ENCODE data around the gene PPP1R3E.
A peak's percentile ranks its signal among the peaks of the same experiment; 100 is the strongest.
"Not testable (repeated sequence)": the region's sequence is repeated elsewhere in the genome, so short reads cannot be mapped to it uniquely, and the experiment has no call there.

PPP1R3E gene

GRCh38 chr14:23297611-23298277 lies 4.9 kb downstream of the PPP1R3E start:
- no peak for DNase-seq (ENCODE audit: low spot score)

- no peak for DNase-seq (ENCODE audit: low spot score)
These were observed 5.6 kb downstream of the PPP1R3E start for GRCh38 chr14:23297096-23297495.

DNA sequence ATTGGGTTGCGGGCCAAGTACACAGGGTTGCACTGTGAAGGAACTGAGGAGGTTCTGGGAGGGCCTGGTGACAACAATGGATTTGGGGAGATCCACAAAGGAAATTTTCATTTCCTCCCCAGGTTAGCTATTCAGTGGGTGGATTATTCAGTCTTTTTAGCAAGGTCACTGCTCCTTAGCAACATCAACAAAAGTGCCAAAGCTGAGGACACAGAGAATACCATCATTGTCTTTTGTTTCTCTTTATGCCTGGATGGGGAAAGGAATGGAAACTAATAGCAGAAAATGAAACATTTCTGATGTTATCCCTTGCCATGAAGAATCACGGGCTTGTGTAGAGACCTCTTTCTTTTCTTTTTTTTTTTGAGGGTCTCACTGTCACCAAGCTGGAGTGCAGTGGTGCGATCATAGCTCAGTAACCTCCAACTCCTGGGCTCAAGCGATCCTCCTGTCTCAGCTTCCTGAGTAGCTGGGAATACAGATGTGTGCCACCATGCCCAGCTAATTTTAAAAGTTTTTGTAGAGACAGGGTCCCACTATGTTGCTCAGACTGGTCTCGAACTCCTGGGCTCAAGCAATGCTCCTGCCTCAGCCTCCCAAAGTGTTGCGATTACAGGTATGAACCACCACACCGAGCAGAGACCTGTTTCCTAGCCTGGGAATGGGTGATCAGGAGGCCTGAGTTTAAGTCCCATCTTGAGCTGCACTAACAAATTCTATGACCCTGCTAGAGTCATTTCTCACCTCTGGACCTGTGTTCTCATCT lies 6.5 kb downstream of the PPP1R3E start:
- no peak for DNase-seq (ENCODE audit: low spot score)

GRCh38 chr14:23294734-23295561 lies 7.7 kb downstream of the PPP1R3E start:
- peak; percentile 67 for DNase-seq (ENCODE audit: low spot score)

- DNase-seq (ENCODE audit: low spot score): no peak
These were observed 15.7 kb downstream of the PPP1R3E start for GRCh38 chr14:23286902-23287479.

DNA sequence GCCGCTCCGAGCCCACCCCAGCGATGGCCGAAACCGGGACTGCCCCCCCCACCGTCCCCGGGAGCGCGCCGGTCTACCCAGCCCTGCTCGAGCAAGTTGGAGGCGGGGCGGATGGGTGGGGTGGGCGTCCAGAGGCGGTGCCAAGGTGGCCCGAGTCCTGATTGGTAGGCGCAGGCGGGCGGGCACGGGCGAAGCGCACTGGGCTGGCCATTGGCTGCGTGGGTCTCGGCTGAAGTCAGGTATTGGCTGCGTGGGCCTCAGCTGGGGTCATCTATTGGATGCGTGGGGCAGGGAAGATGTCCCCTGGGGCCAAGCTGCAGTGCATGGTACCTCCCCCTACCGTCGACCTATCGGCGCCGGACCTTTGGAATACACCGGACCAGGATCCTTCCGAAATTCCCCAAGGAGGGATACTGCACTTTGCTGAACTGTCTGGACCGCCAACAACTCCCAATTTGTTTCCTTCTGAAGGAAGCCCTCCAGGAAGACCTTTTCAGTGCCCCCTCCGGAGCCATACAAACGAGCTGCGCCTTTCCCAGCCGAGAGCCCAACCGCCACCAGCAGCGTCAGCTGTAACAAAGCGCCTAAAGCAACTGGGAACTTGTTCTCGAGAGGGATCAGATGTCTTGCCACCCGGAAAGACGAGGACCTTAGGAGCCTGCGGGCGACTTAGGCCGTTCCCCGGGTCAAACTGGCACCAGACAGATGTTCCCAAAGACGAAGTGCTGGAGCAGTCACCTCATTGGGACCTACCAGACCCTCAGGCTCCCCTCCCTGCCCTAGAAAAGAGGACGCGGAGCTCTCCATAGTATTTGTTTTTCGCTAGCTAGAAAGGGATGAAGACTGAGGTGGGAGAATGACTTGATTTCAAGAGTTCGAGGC lies 16.4 kb downstream of the PPP1R3E start, which contains the start of gene HOMEZ:
Gene HOMEZ (minus strand): TSS at position 113 of the 882 bp plus-strand sequence. CDS start 180 bp downstream, outside the sequence.
- peak; percentile 97 for DNase-seq (ENCODE audit: low spot score)

- DNase-seq (ENCODE audit: low spot score): peak; percentile 12
These were observed 17.1 kb downstream of the PPP1R3E start for GRCh38 chr14:23285530-23286019.

DNA sequence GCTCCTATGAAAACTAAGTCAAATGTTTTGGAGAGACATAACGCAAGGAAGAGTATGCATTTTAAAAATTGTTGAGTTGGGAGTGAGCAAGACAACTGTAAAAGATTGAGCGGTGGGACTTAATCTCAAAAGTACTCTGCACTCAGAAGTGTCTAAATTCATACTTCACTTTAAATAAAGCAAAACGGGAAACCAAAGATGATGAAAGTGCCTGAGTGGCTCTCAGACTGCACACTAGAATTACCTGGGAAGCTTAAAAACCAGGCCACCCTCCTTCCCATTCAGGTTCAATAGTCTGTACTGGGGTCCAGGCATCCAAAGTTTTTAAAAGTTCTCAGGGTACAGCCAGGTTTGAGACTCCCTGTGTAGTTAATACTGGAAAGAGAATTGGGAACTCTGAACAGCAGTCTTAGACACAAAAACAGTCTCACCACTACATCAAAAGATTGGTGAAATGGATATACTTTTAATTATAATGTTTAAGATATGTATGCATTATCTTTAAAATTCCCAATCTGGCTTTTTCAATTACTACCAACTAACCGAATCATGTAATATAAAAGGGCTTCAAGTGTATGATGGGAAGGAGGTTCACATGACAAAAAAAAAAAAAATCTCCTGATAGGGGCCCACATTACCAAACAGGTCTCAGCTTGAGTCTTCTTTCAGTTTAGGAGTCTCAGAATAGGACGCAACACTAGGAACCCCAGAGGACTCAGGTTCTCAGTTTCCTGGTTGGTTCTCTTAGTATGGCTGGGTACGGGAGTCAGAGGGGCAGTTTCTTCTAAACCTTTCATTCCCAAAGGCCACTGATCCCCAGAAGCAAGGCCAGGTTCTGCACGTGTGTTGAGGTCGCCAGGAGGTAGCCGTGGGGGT lies 17.8 kb downstream of the PPP1R3E start:
- peak; percentile 8 for DNase-seq (ENCODE audit: low spot score)

DNA sequence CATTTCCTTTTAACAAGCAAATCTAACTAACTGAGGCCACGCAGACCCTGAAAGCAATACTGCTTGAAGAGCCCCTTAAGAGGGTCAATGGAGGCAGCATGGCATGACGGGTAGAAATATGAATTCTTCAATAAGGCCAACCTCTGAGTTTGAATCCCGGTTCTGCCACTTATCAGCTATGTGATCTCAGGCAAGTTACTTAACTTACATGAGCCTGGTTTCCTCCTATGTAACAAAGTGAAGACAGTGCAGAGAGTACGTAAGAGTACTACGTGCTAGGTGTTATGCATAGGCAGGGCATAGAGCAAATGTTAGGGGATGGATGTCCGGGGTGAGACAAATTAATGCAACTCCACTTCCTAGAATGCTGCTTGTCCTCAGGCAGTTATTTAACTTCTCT lies 21.4 kb downstream of the PPP1R3E start:
- no peak for DNase-seq (ENCODE audit: low spot score)

- not testable (repeated sequence) for DNase-seq (ENCODE audit: low spot score)
These were observed 24.7 kb downstream of the PPP1R3E start for GRCh38 chr14:23277928-23278327.

DNA sequence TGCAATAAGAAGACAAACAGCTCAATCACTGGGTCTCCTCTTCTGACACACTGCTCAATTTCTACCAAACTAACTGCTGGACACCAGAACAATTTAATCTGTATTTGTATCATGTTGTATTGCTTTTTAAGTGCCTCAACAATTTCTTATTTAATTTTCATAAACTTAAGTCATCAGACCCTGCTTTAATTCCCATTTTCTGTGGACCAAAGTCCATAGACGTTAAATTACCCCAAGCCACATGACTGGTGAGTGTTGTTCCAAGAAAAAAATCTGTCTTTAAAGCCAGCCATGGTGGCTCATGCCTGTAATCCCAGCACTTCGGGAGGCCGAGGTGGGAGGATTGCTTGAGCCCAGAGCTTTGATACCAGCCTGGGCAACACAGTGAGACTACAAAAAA lies 25.5 kb downstream of the PPP1R3E start:
- no peak for DNase-seq (ENCODE audit: low spot score)

DNA sequence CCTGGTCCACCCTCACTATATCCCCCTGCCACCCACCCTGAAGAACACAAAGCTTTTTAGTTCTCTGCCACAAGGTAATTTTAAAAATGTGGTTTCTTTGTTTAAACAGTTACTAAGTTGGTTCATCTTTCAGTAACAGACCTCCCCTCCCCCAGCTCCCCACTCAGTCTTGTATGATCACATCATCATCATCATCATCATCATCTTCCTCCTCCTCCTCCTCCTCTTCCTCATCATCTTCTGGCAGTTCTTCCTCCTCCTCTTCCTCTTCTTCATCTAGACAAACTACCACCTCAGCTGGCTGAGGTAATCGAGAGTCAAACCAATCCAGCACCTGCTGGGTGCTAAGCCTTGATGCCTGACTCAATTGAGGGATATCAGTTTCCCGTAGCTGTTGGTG lies 27.2 kb downstream of the PPP1R3E start:
- no peak for DNase-seq (ENCODE audit: low spot score)

- DNase-seq (ENCODE audit: low spot score): no peak
These were observed 33.5 kb downstream of the PPP1R3E start for GRCh38 chr14:23269193-23269592.

DNA sequence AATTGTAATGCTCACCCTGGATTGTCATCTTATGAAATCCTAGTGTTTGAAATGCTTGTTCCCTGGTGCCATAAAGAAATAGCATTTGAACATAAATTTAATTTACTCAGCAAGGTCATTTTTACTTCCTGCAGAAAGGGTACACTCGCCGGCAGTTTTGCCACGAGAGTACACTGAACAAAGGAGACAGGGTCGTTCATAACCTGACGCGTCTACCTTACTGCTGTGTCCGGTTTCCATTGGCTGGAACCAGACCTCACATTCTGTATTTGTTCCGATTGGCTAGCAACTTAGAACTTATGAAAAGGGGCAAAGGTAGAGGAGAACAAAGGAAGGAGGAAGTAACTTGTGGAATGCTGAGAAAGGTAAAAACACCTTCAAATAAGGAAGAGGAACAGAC lies 41.8 kb downstream of the PPP1R3E start:
- not testable (repeated sequence) for DNase-seq (ENCODE audit: low spot score)

DNA sequence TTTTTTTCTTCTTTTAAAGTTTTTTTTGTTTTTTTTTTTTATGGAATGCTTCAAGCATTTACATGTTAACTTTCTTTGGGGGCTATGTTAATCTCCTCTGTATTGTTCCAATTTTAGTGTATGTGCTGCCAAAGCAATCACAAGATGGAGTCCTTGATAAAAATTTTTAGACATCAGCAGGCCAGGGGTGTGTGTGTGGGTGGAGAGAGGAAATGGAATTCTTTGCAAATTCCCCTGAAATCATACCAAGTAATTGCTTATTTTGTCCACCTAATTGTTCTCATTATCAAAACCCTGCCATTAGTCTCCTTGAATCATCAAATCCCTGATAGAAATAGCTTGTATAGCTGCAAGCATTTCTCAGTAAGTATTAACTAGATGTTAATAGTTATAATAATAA lies 43.2 kb downstream of the PPP1R3E start:
- DNase-seq (ENCODE audit: low spot score): no peak

GRCh38 chr14:23258256-23258655 lies 44.4 kb downstream of the PPP1R3E start:
- no peak for DNase-seq (ENCODE audit: low spot score)

- no peak for DNase-seq (ENCODE audit: low spot score)
These were observed 50.0 kb downstream of the PPP1R3E start for GRCh38 chr14:23252420-23253333.

- DNase-seq (ENCODE audit: low spot score): no peak
These were observed 50.7 kb downstream of the PPP1R3E start for GRCh38 chr14:23252006-23252405.

- DNase-seq (ENCODE audit: low spot score): no peak
These were observed 52.8 kb downstream of the PPP1R3E start for GRCh38 chr14:23249824-23250223.
